BE2C (cell line): ENCODE data around the gene RIMBP2.

ENCODE experiments used
- DNase-seq: peaks from one replicate; pipeline ENCODE4 v3.0.0-alpha.2; 2020
- H3K27me3 ChIP-seq: fragments of 250-450 bp; sonication (Bioruptor Pico); 2 replicates; pipeline ENCODE4 v1.5.1; 2020; ENCODE audit warnings: mild to moderate bottlenecking
- H3K36me3 ChIP-seq: fragments of 250-450 bp; sonication (Bioruptor Pico); 2 replicates; pipeline ENCODE4 v1.5.1; 2020; ENCODE audit warnings: mild to moderate bottlenecking
- H3K4me1 ChIP-seq: fragments of 250-450 bp; sonication (Bioruptor Pico); 2 replicates; pipeline ENCODE4 v1.5.1; 2020
- H3K4me3 ChIP-seq: 2 replicates; pipeline ENCODE4 v1.5.1; 2011; ENCODE audit warnings: low read depth, low read length
- H3K9me3 ChIP-seq: fragments of 250-450 bp; sonication (Bioruptor Pico); 2 replicates; pipeline ENCODE4 v1.5.1; 2020
- CTCF ChIP-seq: IDR thresholded peaks from 2 replicates; pipeline ENCODE4 v1.5.1; 2012; ENCODE audit warnings: mild to moderate bottlenecking, low read depth, low read length

RIMBP2 gene

GRCh38 chr12:130401703-130402102, 314.4 kb downstream of the RIMBP2 start:
- Histone ChIP-seq H3K36me3 (peaks cover 51% of the 10 kb centered on the region), H3K4me3 (no peak overlapping the region), H3K9me3 (no peaks in the 10 kb centered on the region), H3K4me1 (no peaks in the 10 kb centered on the region), H3K27me3 (no peaks in the 10 kb centered on the region)
- no peak for DNase-seq
- TF ChIP-seq CTCF = peak; percentile 37

- Histone ChIP-seq H3K36me3 (peaks cover 27% of the 10 kb centered on the region), H3K4me3 (no peak overlapping the region), H3K4me1 (no peaks in the 10 kb centered on the region), H3K9me3 (no peaks in the 10 kb centered on the region), H3K27me3 (no peaks in the 10 kb centered on the region)
- TF ChIP-seq CTCF = no peak
- DNase-seq = no peak
Measured at GRCh38 chr12:130398100-130398848, 317.8 kb downstream of the RIMBP2 start.

GRCh38 chr12:130396667-130397066, 319.4 kb downstream of the RIMBP2 start:
- DNase-seq = no peak
- Histone ChIP-seq H3K36me3 (peaks cover 13% of the 10 kb centered on the region), H3K4me1 (no peaks in the 10 kb centered on the region), H3K27me3 (no peaks in the 10 kb centered on the region), H3K9me3 (no peaks in the 10 kb centered on the region), H3K4me3 (no peak overlapping the region)
- no peak for TF ChIP-seq CTCF

GRCh38 chr12:130394906-130395305, 321.2 kb downstream of the RIMBP2 start:
- H3K36me3 ChIP-seq = peaks cover 3% of the 10 kb centered on the region
- no peaks in the 10 kb centered on the region for H3K9me3 ChIP-seq
- H3K4me1 ChIP-seq = peaks cover 8% of the 10 kb centered on the region; the same call in 1 of the 2 replicates
- no peak for TF ChIP-seq CTCF
- no peaks in the 10 kb centered on the region for H3K27me3 ChIP-seq
- H3K4me3 ChIP-seq = no peak overlapping the region
- DNase-seq = no peak

GRCh38 chr12:130391186-130391585, 324.9 kb downstream of the RIMBP2 start:
- Histone ChIP-seq H3K4me1 (peaks cover 8% of the 10 kb centered on the region; the same call in 1 of the 2 replicates), H3K27me3 (no peaks in the 10 kb centered on the region), H3K9me3 (no peaks in the 10 kb centered on the region), H3K36me3 (no peaks in the 10 kb centered on the region), H3K4me3 (peak overlapping the region; percentile 20)
- no peak for TF ChIP-seq CTCF
- no peak for DNase-seq

GRCh38 chr12:130385193-130385592, 330.9 kb downstream of the RIMBP2 start:
- no peak for TF ChIP-seq CTCF
- no peak overlapping the region for H3K4me3 ChIP-seq
- no peaks in the 10 kb centered on the region for H3K9me3 ChIP-seq
- H3K27me3 ChIP-seq = 0 out of 2 replicates have a peak, but pooled peaks cover 4% of the 10 kb centered on the region
- no peaks in the 10 kb centered on the region for H3K36me3 ChIP-seq
- no peaks in the 10 kb centered on the region for H3K4me1 ChIP-seq
- DNase-seq = no peak
